Measurements from ENCODE around the gene ADIPOR2.

ADIPOR2 gene

GRCh38 chr12:1747609-1748008, 56.7 kb downstream of the ADIPOR2 start:
- peaks cover 34% of the 10 kb centered on the region for H3K36me3 Mint-ChIP-seq
- no peak overlapping the region for H3K4me3 Mint-ChIP-seq
- H3K9me3 Mint-ChIP-seq, result peaks cover 8% of the 10 kb centered on the region
- H3K27ac Mint-ChIP-seq, result no peak overlapping the region
- H3K4me1 Mint-ChIP-seq, result peaks cover 3% of the 10 kb centered on the region
- ATAC-seq (ENCODE audit: low read depth) (no peak), DNase-seq (ENCODE audit: low spot score in 2 of 2) (no peak)
- no peaks in the 10 kb centered on the region for H3K27me3 Mint-ChIP-seq

GRCh38 chr12:1749019-1749418, 58.1 kb downstream of the ADIPOR2 start:
- peaks cover 8% of the 10 kb centered on the region for H3K9me3 Mint-ChIP-seq
- no peak overlapping the region for H3K27ac Mint-ChIP-seq
- peaks cover 3% of the 10 kb centered on the region for H3K4me1 Mint-ChIP-seq
- ATAC-seq (ENCODE audit: low read depth) (no peak), DNase-seq (ENCODE audit: low spot score in 2 of 2) (no peak)
- peaks cover 35% of the 10 kb centered on the region for H3K36me3 Mint-ChIP-seq
- H3K27me3 Mint-ChIP-seq, result no peaks in the 10 kb centered on the region
- no peak overlapping the region for H3K4me3 Mint-ChIP-seq

GRCh38 chr12:1750300-1750699, 59.4 kb downstream of the ADIPOR2 start:
- Mint-ChIP-seq H3K4me1 (peaks cover 3% of the 10 kb centered on the region), H3K36me3 (peaks cover 38% of the 10 kb centered on the region), H3K9me3 (peaks cover 8% of the 10 kb centered on the region), H3K27ac (no peak overlapping the region), H3K4me3 (no peak overlapping the region), H3K27me3 (no peaks in the 10 kb centered on the region)
- no peak for DNase-seq (ENCODE audit: low spot score in 2 of 2)
- ATAC-seq (ENCODE audit: low read depth), result no peak

- Mint-ChIP-seq H3K36me3 (peaks cover 40% of the 10 kb centered on the region), H3K4me1 (no peaks in the 10 kb centered on the region), H3K27ac (no peak overlapping the region), H3K27me3 (no peaks in the 10 kb centered on the region), H3K9me3 (no peaks in the 10 kb centered on the region), H3K4me3 (no peak overlapping the region)
- no peak for DNase-seq (ENCODE audit: low spot score in 2 of 2)
- no peak for ATAC-seq (ENCODE audit: low read depth)
These were observed 67.5 kb downstream of the ADIPOR2 start for GRCh38 chr12:1758376-1758775.

- Mint-ChIP-seq H3K27ac (no peak overlapping the region), H3K4me1 (no peaks in the 10 kb centered on the region), H3K27me3 (no peaks in the 10 kb centered on the region), H3K36me3 (peaks cover 40% of the 10 kb centered on the region), H3K4me3 (no peak overlapping the region), H3K9me3 (no peaks in the 10 kb centered on the region)
- ATAC-seq (ENCODE audit: low read depth) (no peak), DNase-seq (ENCODE audit: low spot score in 2 of 2) (no peak)
These were observed 68.0 kb downstream of the ADIPOR2 start for GRCh38 chr12:1758887-1759286.

- H3K4me1 Mint-ChIP-seq, result no peaks in the 10 kb centered on the region
- ATAC-seq (ENCODE audit: low read depth), result no peak
These were observed 69.9 kb downstream of the ADIPOR2 start for GRCh38 chr12:1760566-1761382.

GRCh38 chr12:1761857-1762256, 71.0 kb downstream of the ADIPOR2 start:
- H3K36me3 Mint-ChIP-seq, result peaks cover 22% of the 10 kb centered on the region
- H3K27ac Mint-ChIP-seq, result no peak overlapping the region
- H3K27me3 Mint-ChIP-seq, result no peaks in the 10 kb centered on the region
- ATAC-seq (ENCODE audit: low read depth) (no peak), DNase-seq (ENCODE audit: low spot score in 2 of 2) (no peak)
- no peaks in the 10 kb centered on the region for H3K9me3 Mint-ChIP-seq
- H3K4me3 Mint-ChIP-seq, result no peak overlapping the region
- H3K4me1 Mint-ChIP-seq, result no peaks in the 10 kb centered on the region

More at GRCh38 chr12:1760566-1761382, 69.9 kb downstream of the ADIPOR2 start:
- H3K27me3 Mint-ChIP-seq, result no peaks in the 10 kb centered on the region
- no peak for DNase-seq (ENCODE audit: low spot score in 2 of 2)
- no peak overlapping the region for H3K27ac Mint-ChIP-seq
- no peaks in the 10 kb centered on the region for H3K9me3 Mint-ChIP-seq
- H3K36me3 Mint-ChIP-seq, result peaks cover 28% of the 10 kb centered on the region
- no peak overlapping the region for H3K4me3 Mint-ChIP-seq

- no peak overlapping the region for H3K4me3 Mint-ChIP-seq
- H3K27me3 Mint-ChIP-seq, result no peaks in the 10 kb centered on the region
- ATAC-seq (ENCODE audit: low read depth) (no peak), DNase-seq (ENCODE audit: low spot score in 2 of 2) (no peak)
- no peak overlapping the region for H3K27ac Mint-ChIP-seq
- H3K36me3 Mint-ChIP-seq, result peaks cover 16% of the 10 kb centered on the region
- no peaks in the 10 kb centered on the region for H3K9me3 Mint-ChIP-seq
- peaks cover 1% of the 10 kb centered on the region for H3K4me1 Mint-ChIP-seq
These were observed 72.3 kb downstream of the ADIPOR2 start for GRCh38 chr12:1763153-1763552.

GRCh38 chr12:1766110-1766509, 75.2 kb downstream of the ADIPOR2 start:
- Mint-ChIP-seq H3K4me3 (no peak overlapping the region), H3K4me1 (peaks cover 3% of the 10 kb centered on the region), H3K36me3 (peaks cover 6% of the 10 kb centered on the region), H3K27ac (no peak overlapping the region), H3K27me3 (no peaks in the 10 kb centered on the region), H3K9me3 (no peaks in the 10 kb centered on the region)
- ATAC-seq (ENCODE audit: low read depth), result no peak
- no peak for DNase-seq (ENCODE audit: low spot score in 2 of 2)

- Mint-ChIP-seq H3K27ac (no peak overlapping the region), H3K4me3 (no peak overlapping the region), H3K4me1 (peaks cover 3% of the 10 kb centered on the region)
These were observed 76.7 kb downstream of the ADIPOR2 start for GRCh38 chr12:1767407-1768090.

GRCh38 chr12:1768615-1769014, 77.7 kb downstream of the ADIPOR2 start:
- Mint-ChIP-seq H3K4me1 (peaks cover 3% of the 10 kb centered on the region), H3K27me3 (no peaks in the 10 kb centered on the region), H3K27ac (no peak overlapping the region), H3K9me3 (no peaks in the 10 kb centered on the region), H3K36me3 (peaks cover 8% of the 10 kb centered on the region), H3K4me3 (no peak overlapping the region)
- ATAC-seq (ENCODE audit: low read depth) (no peak), DNase-seq (ENCODE audit: low spot score in 2 of 2) (no peak)

More at GRCh38 chr12:1767407-1768090, 76.7 kb downstream of the ADIPOR2 start:
- H3K27me3 Mint-ChIP-seq, result no peaks in the 10 kb centered on the region
- ATAC-seq (ENCODE audit: low read depth), result no peak
- peaks cover 6% of the 10 kb centered on the region for H3K36me3 Mint-ChIP-seq
- H3K9me3 Mint-ChIP-seq, result no peaks in the 10 kb centered on the region
- no peak for DNase-seq (ENCODE audit: low spot score in 2 of 2)

- Mint-ChIP-seq H3K36me3 (peaks cover 13% of the 10 kb centered on the region), H3K4me3 (no peak overlapping the region), H3K27me3 (no peaks in the 10 kb centered on the region), H3K4me1 (peaks cover 3% of the 10 kb centered on the region), H3K27ac (no peak overlapping the region), H3K9me3 (no peaks in the 10 kb centered on the region)
- ATAC-seq (ENCODE audit: low read depth) (no peak), DNase-seq (ENCODE audit: low spot score in 2 of 2) (no peak)
These were observed 79.1 kb downstream of the ADIPOR2 start for GRCh38 chr12:1769809-1770494.

GRCh38 chr12:1773937-1774655, 83.2 kb downstream of the ADIPOR2 start:
- H3K36me3 Mint-ChIP-seq, result peaks cover 28% of the 10 kb centered on the region
- no peak for DNase-seq (ENCODE audit: low spot score in 2 of 2)

More at GRCh38 chr12:1773937-1774655, 83.2 kb downstream of the ADIPOR2 start:
- Mint-ChIP-seq H3K27ac (no peak overlapping the region), H3K9me3 (no peaks in the 10 kb centered on the region), H3K4me3 (no peak overlapping the region), H3K27me3 (no peaks in the 10 kb centered on the region), H3K4me1 (peaks cover 3% of the 10 kb centered on the region)
- ATAC-seq (ENCODE audit: low read depth), result no peak

All from memory B cell (primary cell).